Measurements from ENCODE around the gene RIMBP3C.
"Not testable (repeated sequence)": the region's sequence is repeated elsewhere in the genome, so short reads cannot be mapped to it uniquely, and the experiment has no call there.

RIMBP3C gene

DNA sequence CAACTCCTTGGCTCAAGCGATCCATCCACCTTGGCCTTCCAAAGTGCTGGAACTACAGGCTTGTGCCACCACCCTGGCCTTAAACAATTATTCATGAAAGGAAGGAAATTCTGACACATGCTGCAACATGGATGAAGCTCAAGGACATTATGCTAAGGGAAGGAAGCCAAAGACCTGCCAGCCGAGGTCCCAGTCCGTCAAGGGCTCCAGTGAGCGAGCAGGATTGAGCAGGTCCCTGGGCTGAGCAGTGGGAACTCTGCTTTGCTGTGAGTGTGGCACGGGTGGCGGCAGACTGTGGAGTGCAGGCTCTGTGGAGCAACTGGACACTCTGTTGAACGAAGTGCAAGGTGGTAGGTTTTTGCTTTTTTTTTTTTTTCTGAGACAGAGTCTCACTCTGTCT, 11.4 kb downstream of the RIMBP3C start:
- H4K20me1 ChIP-seq (ENCODE audit: insufficient read depth, low read length); H2AFZ ChIP-seq (ENCODE audit: low read depth, low read length): not testable (repeated sequence)

GRCh38 chr22:21532863-21533648, 18.2 kb downstream of the RIMBP3C start:
- H3K4me1 ChIP-seq (ENCODE audit: insufficient read depth, low read length); H3K9ac ChIP-seq (ENCODE audit: low read depth, low read length); H4K20me1 ChIP-seq (ENCODE audit: insufficient read depth, low read length); H3K27ac ChIP-seq (ENCODE audit: low read length); H3K27me3 ChIP-seq (ENCODE audit: insufficient read depth, low read length, poor library complexity); H2AFZ ChIP-seq (ENCODE audit: low read depth, low read length); H3K36me3 ChIP-seq (ENCODE audit: insufficient read depth, low read length); H3K9me3 ChIP-seq (ENCODE audit: insufficient read depth, low read length, severe bottlenecking); H3K4me3 ChIP-seq (ENCODE audit: low read depth in 1 of 2, low read length in 2 of 2); H3K4me2 ChIP-seq (ENCODE audit: insufficient read depth, low read length); DNase-seq; ATAC-seq (ENCODE audit: insufficient read depth, low read depth); H3K79me2 ChIP-seq (ENCODE audit: insufficient read depth, low read length): not testable (repeated sequence)

More for the DNA sequence above, 11.4 kb downstream of the RIMBP3C start:
- not testable (repeated sequence) for H3K9ac ChIP-seq (ENCODE audit: low read depth, low read length); H3K36me3 ChIP-seq (ENCODE audit: insufficient read depth, low read length); H3K27ac ChIP-seq (ENCODE audit: low read length); ATAC-seq (ENCODE audit: insufficient read depth, low read depth); DNase-seq; H3K4me3 ChIP-seq (ENCODE audit: low read depth in 1 of 2, low read length in 2 of 2); H3K4me2 ChIP-seq (ENCODE audit: insufficient read depth, low read length); H3K4me1 ChIP-seq (ENCODE audit: insufficient read depth, low read length); H3K79me2 ChIP-seq (ENCODE audit: insufficient read depth, low read length); H3K27me3 ChIP-seq (ENCODE audit: insufficient read depth, low read length, poor library complexity); H3K9me3 ChIP-seq (ENCODE audit: insufficient read depth, low read length, severe bottlenecking)

GRCh38 chr22:21531525-21531924, 19.7 kb downstream of the RIMBP3C start:
- not testable (repeated sequence) for DNase-seq; H3K4me3 ChIP-seq (ENCODE audit: low read depth in 1 of 2, low read length in 2 of 2); H3K36me3 ChIP-seq (ENCODE audit: insufficient read depth, low read length); H3K79me2 ChIP-seq (ENCODE audit: insufficient read depth, low read length); H3K9ac ChIP-seq (ENCODE audit: low read depth, low read length); H3K27me3 ChIP-seq (ENCODE audit: insufficient read depth, low read length, poor library complexity); H3K4me1 ChIP-seq (ENCODE audit: insufficient read depth, low read length); H3K9me3 ChIP-seq (ENCODE audit: insufficient read depth, low read length, severe bottlenecking); ATAC-seq (ENCODE audit: insufficient read depth, low read depth); H4K20me1 ChIP-seq (ENCODE audit: insufficient read depth, low read length); H2AFZ ChIP-seq (ENCODE audit: low read depth, low read length); H3K4me2 ChIP-seq (ENCODE audit: insufficient read depth, low read length); H3K27ac ChIP-seq (ENCODE audit: low read length)

DNA sequence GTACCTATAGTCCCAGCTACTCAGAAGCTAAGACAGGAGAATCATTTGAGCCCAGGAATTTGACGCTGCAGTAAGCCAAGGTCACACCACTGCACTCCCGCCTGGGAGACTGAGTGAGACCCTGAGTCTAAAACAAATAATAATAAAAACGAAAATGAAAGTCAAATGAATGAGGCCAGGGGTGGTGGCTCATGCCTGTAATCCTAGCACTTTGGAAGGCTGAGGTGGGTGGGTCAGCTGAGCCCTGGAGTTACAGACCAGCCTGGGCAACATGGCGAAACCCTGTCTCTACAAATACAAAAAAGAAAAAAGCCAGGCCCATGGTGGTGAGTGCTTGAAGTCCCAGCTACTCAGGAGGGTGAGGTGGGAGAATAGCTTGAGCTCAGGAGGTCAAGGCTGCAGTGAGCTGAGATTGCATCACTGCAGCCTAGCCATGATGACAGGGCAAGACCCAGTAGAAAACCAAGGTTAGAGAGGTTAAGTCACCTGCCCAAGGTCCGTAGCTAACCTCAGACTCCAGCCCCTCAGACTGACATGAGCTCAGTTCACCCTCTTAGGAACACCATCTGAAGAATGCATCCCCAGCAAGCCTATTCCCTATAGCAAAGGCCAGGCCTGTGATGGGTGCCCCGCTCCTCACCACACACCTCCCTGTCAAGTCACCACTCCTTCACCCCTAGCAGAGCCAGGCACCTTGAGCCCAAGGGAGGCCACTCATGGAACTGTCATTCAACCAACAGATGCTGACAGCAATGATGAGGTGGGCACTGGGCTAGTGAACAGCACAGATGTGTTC, 24.4 kb downstream of the RIMBP3C start:
- H3K27me3 ChIP-seq (ENCODE audit: insufficient read depth, low read length, poor library complexity); DNase-seq; H4K20me1 ChIP-seq (ENCODE audit: insufficient read depth, low read length); H2AFZ ChIP-seq (ENCODE audit: low read depth, low read length); H3K9me3 ChIP-seq (ENCODE audit: insufficient read depth, low read length, severe bottlenecking); H3K79me2 ChIP-seq (ENCODE audit: insufficient read depth, low read length); H3K36me3 ChIP-seq (ENCODE audit: insufficient read depth, low read length); H3K4me1 ChIP-seq (ENCODE audit: insufficient read depth, low read length); H3K27ac ChIP-seq (ENCODE audit: low read length); H3K4me3 ChIP-seq (ENCODE audit: low read depth in 1 of 2, low read length in 2 of 2); H3K4me2 ChIP-seq (ENCODE audit: insufficient read depth, low read length); H3K9ac ChIP-seq (ENCODE audit: low read depth, low read length): not testable (repeated sequence)
- ATAC-seq (ENCODE audit: insufficient read depth, low read depth), result peak; percentile 50; the same call in 1 of the 3 replicates

DNA sequence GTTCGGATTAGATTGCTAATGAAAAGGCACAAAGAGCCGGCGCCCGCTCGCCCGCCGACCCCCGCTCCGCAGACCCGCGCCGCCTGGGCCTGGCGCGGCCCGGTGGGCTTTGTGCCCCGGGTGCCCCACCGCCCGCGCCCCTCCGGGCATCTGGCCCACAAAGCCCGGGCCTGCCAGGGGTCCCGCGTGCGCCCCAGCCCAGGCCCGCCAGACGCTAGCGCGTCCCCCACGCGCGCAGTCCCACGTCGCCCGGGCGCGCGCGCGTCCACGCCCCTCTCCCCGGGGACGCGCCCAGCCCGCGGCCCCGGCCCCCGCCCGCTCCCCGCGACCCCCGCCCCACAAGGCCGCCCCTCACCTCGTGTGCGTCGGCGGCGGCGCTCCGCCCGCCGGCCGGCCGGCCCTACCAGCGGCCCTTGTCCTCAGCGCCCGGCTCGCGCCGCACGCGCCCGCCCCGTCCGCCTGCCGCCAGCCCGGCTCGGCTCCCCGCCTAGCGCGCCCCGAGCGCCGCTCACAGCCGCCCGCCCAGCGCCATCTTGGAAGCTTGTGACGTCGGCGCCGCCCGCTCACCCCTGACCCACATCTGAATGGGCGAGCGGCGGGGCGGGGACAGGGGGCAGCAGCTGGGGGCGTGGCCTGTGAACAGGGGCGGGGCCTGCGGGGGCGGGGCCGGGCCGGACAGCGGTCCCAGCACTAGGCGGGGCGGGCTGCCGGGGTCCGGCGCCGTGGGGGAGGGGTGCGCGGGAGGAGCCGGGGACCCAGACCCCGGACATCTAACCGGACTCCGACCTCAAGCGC, 34.1 kb downstream of the RIMBP3C start:
- H3K79me2 ChIP-seq (ENCODE audit: insufficient read depth, low read length); H2AFZ ChIP-seq (ENCODE audit: low read depth, low read length); H3K4me3 ChIP-seq (ENCODE audit: low read depth in 1 of 2, low read length in 2 of 2); H3K27me3 ChIP-seq (ENCODE audit: insufficient read depth, low read length, poor library complexity); H3K9ac ChIP-seq (ENCODE audit: low read depth, low read length); H3K9me3 ChIP-seq (ENCODE audit: insufficient read depth, low read length, severe bottlenecking); H3K36me3 ChIP-seq (ENCODE audit: insufficient read depth, low read length); H4K20me1 ChIP-seq (ENCODE audit: insufficient read depth, low read length); DNase-seq; H3K4me1 ChIP-seq (ENCODE audit: insufficient read depth, low read length); H3K4me2 ChIP-seq (ENCODE audit: insufficient read depth, low read length); H3K27ac ChIP-seq (ENCODE audit: low read length): not testable (repeated sequence)
- peak; percentile 83 for ATAC-seq (ENCODE audit: insufficient read depth, low read depth)

GRCh38 chr22:21516522-21516921, 34.7 kb downstream of the RIMBP3C start:
- H3K27me3 ChIP-seq (ENCODE audit: insufficient read depth, low read length, poor library complexity), result not testable (repeated sequence)

DNA sequence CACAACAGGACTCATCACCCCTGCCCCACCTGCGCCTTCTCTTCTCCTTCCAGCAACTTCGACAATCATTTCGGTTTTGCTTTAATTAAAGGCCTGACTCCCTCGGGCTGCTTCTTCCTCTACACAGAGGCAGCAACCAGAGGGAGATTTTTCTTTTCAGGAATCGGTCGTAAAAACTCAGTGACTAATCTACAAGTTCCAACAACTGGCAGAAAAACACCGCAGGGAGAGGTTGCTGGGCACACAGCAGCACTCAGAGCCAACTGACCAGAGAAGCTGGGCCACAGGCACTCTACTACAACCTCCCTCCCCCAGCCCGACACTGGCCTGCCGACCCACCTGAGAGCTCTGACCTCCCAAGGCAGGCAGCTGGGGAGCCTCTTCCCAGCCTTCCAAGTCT, 36.0 kb downstream of the RIMBP3C start:
- not testable (repeated sequence) for H3K27me3 ChIP-seq (ENCODE audit: insufficient read depth, low read length, poor library complexity); H3K4me3 ChIP-seq (ENCODE audit: low read depth in 1 of 2, low read length in 2 of 2); H3K36me3 ChIP-seq (ENCODE audit: insufficient read depth, low read length); H4K20me1 ChIP-seq (ENCODE audit: insufficient read depth, low read length); DNase-seq; ATAC-seq (ENCODE audit: insufficient read depth, low read depth); H2AFZ ChIP-seq (ENCODE audit: low read depth, low read length); H3K4me1 ChIP-seq (ENCODE audit: insufficient read depth, low read length); H3K4me2 ChIP-seq (ENCODE audit: insufficient read depth, low read length); H3K79me2 ChIP-seq (ENCODE audit: insufficient read depth, low read length); H3K9ac ChIP-seq (ENCODE audit: low read depth, low read length); H3K9me3 ChIP-seq (ENCODE audit: insufficient read depth, low read length, severe bottlenecking); H3K27ac ChIP-seq (ENCODE audit: low read length)

More at GRCh38 chr22:21516522-21516921, 34.7 kb downstream of the RIMBP3C start:
- not testable (repeated sequence) for DNase-seq; H3K4me3 ChIP-seq (ENCODE audit: low read depth in 1 of 2, low read length in 2 of 2); H3K27ac ChIP-seq (ENCODE audit: low read length); H3K36me3 ChIP-seq (ENCODE audit: insufficient read depth, low read length); H4K20me1 ChIP-seq (ENCODE audit: insufficient read depth, low read length); H3K4me2 ChIP-seq (ENCODE audit: insufficient read depth, low read length); H3K9ac ChIP-seq (ENCODE audit: low read depth, low read length); H3K9me3 ChIP-seq (ENCODE audit: insufficient read depth, low read length, severe bottlenecking); H2AFZ ChIP-seq (ENCODE audit: low read depth, low read length); H3K4me1 ChIP-seq (ENCODE audit: insufficient read depth, low read length); H3K79me2 ChIP-seq (ENCODE audit: insufficient read depth, low read length)
- ATAC-seq (ENCODE audit: insufficient read depth, low read depth), result peak; percentile 62
